NCI-H1694 (cell line): Measurements from ENCODE around the gene HAPLN2.

ENCODE experiments used
- DNase-seq: peaks from one replicate; lab custom pipeline; 2025; lab: John Stamatoyannopoulos, UW

The HAPLN2 gene

GRCh38 chr1:156663178-156663577 is 44.0 kb downstream of the HAPLN2 start:
- DNase-seq, result no peak

DNA sequence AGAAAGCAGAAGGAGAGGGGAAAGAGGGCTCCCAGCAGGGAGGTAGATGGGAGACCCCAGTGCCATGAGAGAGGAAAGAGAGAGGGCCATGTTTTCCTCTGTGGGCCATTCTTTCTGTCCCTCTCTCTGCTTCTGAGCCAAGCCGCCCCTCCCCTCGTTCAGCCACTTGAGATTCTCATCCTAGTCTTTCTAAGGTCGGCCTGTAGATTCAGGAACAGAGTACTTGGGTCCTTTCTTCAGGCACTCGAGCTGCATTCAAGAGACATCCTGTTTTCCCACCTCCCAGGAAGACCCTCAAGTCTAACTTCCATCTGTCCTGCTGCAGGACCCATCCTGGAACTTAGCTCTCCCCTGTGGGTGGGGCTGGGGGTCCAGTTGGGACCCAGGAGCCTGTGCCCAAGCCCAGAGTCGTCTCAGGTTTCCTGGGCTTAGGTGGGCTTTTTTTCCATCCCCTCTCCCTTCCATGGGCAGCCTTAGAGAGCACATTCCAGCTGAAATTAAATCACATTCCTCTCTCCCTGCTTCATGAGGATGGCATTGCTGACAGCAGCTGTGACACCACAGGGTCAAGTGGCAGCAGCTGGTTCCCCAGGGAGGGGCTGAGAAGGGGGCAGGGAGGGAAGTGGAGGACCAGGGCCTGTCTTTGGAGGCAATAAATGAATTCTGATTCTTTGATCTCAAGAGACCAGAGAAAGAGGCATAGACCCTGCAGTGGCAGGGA is 45.0 kb downstream of the HAPLN2 start:
- no peak for DNase-seq

- DNase-seq, result no peak
Measured at GRCh38 chr1:156664767-156665411, 45.7 kb downstream of the HAPLN2 start.

GRCh38 chr1:156665539-156665938 is 46.3 kb downstream of the HAPLN2 start:
- no peak for DNase-seq

DNA sequence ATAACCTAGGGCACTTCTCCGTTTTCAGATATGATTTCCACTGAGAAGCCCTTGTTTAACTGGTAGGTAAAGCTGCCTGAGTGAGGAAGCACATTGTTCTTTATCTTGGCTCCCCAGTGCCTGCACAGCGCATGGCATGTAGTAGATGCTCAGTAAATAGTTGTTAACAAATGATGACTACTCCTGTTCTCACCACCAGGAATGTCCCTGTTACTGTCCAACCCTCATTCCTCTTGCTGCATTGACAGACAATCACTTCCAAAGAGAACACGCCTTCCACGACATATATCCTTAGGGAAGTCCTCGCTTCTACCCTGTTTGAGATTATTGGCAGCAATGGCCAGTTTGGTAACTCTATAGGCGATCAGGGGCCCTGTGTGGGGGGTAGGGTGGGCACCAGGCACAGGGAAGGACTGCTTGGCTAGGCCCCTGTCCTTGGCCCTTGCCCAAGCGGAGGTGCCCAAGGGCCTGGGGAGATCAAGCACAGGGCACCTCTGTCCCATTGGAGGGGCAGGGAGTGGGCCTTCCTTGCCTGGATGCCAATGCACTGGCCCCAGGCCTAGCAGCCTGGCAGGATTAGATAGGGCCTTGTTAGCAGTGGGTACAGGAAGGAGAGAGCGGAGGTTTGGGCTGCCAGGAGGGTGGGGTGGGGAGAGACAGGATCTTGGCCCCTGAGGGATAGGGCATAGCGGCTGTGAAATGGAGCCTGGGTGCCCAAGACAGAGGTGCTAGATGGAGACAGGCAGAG is 47.8 kb downstream of the HAPLN2 start:
- DNase-seq, result no peak

- no peak for DNase-seq
Measured at GRCh38 chr1:156667610-156667967, 48.4 kb downstream of the HAPLN2 start.

DNA sequence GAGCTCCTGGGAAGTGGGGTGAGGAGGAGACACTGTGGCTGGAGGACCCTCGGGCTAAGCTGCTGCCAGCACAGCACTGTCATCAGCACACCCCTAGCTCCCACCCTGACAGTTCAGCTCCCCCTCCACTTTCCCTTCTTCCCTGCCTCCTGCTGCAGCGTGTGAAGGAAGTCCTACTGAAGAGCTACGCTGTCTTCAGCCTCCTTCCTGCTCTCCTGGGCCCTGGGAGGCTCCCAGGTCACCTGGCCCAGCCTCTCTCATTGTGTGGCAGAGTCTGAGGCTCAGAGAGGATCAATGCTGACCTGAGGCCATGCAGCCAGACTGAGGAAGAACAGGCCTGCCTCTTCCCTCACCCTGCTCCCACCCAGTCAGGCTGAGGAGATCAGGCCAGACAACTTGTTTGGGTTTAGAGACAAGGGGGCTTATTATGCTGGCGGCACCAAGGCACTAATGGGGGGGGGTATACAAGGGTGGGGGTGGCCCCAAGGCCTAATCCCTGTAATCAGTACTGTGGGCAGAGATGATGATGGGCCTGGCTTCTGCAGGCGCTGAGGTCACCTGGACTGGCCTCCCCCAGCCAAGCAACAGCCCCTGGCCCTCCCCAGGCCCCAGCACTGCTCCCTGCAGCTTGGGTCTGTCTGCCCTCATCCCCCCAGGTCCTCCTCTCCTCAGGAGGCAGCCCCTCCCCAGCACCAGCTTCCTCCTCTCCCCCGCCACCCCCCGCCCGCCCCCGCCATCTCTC is 48.9 kb downstream of the HAPLN2 start:
- no peak for DNase-seq

DNA sequence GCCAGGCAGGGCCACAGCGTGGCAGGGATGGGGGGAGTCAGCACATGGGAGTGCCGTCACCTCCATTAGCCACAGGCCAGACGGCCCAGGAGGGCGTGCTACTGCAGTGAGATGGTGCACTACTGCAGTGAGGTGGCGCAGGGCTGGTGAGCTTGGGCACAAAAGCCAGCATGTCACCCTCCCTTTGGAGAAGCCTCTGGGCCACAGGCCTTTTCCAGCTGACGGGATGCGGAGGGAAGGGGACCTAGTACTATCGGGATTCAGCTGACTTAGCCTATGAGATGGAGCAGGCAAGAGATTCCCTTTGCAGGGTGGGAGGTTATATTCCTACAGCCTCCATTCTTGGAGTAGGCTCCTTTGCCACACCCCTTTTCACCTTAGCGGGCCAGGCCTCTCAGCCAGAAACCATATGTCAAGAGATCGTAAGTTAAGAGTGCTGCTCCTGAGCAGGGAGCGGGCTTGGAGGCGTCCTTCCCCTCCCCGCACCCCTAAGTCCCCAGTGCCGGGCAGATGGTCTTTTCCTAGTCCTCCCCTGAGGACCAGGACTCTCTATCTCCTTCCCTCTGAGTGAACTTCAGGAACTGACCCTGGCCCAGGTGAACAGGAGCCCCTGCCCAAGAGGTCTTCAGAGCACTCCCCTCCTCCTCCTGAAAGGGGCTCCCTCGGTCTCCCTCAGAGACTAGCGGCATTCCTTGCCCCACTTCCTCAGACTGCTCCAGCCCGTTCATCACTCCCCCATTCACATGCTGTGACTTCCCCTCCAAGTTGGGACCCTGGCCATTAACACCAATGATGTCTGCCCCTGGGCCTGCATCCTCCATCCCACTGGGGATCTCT is 49.8 kb downstream of the HAPLN2 start:
- no peak for DNase-seq

- no peak for DNase-seq
Measured at GRCh38 chr1:156669794-156670193, 50.6 kb downstream of the HAPLN2 start.

DNA sequence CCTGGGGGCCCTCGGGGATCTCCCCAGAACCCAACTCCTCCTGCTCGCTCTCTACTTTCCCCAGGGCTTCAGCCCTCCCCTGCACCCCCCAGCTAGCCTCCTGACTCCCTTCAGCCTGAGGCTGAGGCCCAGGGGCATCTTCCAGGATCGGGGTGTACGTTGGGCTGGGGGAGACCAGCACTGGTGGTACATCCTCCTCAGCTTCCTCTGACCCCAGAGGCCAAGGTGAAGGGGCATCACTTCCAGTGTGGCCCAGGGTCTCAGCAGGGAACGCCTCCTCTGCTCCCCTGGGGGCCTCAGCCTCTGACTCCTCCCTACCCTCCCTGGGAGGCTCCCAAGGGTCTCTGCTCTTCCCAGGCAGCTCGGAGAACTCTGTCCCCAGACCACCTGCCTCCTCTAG is 51.1 kb downstream of the HAPLN2 start:
- DNase-seq, result no peak

DNA sequence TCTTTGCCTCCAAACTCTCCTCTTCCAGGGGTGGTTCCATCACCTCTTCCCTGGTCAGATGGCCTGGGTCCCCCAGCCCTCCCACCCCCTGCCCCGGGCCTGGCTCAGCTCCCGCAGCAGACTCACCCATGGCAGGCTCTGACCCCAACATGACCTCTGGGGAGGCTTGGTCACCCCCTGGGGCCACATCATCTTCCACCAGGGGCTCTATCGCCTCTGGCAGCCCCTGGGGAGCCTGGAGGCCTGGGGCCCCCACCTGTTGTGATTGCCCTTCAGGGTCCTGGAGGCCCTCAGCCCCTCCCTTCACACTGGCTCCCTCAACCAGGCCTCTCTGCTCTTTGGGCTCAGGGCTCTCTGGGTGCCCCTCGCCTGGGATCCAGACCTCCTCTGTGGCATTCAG is 51.6 kb downstream of the HAPLN2 start:
- no peak for DNase-seq

DNA sequence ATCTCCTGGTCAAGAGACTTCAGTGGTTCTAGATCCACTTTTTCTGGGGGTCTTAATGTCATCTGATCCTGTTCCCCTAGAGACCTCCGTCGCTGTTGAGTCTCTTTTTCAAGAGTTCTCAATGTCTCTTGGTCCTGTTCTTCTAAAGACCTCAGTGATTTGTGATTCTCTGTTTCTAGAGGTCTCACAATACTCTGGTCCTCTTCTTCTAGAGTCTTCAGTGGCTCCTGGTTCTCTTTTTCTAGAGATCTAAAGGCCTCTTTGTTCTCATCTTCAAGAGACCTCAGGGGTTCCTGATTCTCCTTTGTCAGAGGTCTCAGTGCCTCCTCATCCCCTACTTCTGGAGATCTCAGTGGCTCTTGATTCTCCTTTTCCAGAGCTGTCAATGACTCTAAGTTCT is 52.6 kb downstream of the HAPLN2 start:
- no peak for DNase-seq

DNA sequence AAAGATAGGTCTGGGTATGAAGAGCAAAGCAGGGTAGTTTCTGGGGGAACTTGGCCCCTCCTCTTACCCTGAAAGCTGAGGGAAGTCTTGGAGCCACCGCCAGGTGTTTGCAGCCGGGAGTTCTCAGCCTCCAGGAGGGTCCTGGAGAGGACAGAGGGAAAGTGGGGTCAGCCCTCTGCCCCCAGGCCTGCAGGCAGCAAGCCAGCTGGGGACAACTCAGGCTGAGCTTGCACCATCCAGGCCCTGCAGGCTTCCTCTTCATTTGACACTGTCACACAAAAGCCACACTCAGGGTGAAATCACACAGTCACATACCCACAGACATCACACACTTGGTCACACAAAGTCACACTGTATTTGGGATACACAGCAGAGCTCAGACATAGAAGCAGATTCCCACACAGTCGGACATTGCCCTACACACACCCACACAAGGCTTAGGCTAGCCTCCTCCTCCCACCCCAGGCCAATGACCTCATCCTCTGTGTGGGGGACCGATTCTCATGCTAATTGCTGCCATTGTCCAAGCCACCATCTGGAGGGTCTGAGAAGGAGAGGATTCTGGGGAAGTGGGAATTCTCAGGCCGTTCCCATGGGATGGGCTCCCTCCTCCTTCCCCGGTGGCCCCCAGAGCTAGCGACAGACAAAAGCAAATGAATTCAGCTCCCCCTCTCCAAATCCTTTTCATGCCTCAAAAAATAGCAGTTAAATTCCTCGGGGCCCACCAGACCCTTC is 54.3 kb downstream of the HAPLN2 start:
- no peak for DNase-seq
